RWPE1 (cell line): ENCODE measurements around the gene PMS1.
A peak's percentile ranks its signal among the peaks of the same experiment; 100 is the strongest.
"Not testable (repeated sequence)": the region's sequence is repeated elsewhere in the genome, so short reads cannot be mapped to it uniquely, and the experiment has no call there.

Experiments used
- CTCF ChIA-PET: fragments of 350-600 bp; sonication (Branson Sonifier 250); formaldehyde crosslinking; extraction: SDS; loops from one replicate; lab custom pipeline; 2021; lab: Yijun Ruan, JAX
- POLR2A ChIA-PET: fragments of 400-600 bp; formaldehyde crosslinking; extraction: SDS; loops from one replicate; lab custom pipeline; 2020; ENCODE audit warnings: antibody characterized with exemption; ENCODE audit not compliant: low non-redundant PET; lab: Yijun Ruan, JAX
- DNase-seq: peaks from one replicate; pipeline ENCODE4 v3.0.0; 2012; ENCODE audit warnings: low spot score
- H3K27ac ChIP-seq: fragments of 450-650 bp; 2 replicates; pipeline ENCODE4 v1.5.1; 2017
- TF ChIP-seq, protein P1 (sequence below): fragments of 450-650 bp; conservative IDR thresholded peaks from 2 replicates; pipeline ENCODE4 v1.5.1; 2017; ENCODE audit warnings: low read depth, mild to moderate bottlenecking

The PMS1 gene

DNA sequence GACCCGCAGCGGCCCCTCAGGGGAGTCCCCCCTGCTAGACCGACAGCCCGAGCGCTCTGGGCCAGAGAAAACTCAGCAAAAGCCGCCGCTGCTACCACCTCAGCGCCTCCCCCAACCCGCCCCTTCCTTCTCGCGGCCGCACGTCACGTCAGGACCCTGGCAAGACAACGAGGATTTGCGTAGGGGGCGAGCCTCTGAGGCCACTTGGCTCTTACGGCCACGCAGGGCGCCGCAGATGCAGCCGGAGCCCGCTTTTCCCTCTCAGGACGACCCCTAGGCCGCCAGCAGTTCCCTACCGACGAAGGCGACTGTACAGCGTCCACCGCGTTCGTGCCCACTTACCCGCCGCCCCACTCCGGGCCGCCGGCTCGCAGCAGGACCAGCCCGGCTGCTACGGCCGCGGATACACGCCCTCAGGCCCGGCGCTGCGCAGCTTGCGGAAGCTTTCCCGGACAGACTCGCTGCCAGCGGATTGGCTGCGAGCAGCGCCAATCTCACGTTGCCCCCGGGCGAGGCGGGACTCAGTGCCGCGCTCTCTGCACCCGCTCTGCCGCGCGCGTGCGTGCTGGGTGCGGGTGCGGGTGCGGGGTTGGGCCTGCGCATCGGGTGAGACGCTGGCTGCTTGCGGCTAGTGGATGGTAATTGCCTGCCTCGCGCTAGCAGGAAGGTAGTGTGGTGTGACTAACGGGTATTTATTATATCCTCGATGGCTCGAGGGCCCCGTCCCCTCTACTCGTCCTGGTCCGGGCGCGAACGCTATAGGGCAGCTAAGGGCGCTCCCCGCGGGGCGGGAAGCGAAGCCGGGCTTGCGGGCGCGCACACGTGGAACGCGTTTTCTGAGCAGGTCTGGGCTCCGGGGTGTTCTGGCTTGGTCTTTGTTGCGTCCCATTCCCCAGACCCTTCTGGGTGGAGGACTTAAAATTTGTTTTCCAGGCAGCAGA, at the start of gene PMS1, which contains the start of gene ORMDL1:
PMS1 (plus strand) TSS at position 524 of the 941 bp plus-strand sequence. CDS start 7,360 bp downstream, outside the sequence.
ORMDL1 (minus strand) TSS at position 413 of the 941 bp plus-strand sequence. CDS start 1,744 bp downstream, outside the sequence.
- TF ChIP-seq, protein P1, sequence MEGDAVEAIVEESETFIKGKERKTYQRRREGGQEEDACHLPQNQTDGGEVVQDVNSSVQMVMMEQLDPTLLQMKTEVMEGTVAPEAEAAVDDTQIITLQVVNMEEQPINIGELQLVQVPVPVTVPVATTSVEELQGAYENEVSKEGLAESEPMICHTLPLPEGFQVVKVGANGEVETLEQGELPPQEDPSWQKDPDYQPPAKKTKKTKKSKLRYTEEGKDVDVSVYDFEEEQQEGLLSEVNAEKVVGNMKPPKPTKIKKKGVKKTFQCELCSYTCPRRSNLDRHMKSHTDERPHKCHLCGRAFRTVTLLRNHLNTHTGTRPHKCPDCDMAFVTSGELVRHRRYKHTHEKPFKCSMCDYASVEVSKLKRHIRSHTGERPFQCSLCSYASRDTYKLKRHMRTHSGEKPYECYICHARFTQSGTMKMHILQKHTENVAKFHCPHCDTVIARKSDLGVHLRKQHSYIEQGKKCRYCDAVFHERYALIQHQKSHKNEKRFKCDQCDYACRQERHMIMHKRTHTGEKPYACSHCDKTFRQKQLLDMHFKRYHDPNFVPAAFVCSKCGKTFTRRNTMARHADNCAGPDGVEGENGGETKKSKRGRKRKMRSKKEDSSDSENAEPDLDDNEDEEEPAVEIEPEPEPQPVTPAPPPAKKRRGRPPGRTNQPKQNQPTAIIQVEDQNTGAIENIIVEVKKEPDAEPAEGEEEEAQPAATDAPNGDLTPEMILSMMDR = no peak
- peak; percentile 95 for DNase-seq
- CTCF ChIA-PET = interaction anchor here (0.6 to 1.0 kb wide), 4 partner anchors 12 to 52 kb away, joined by 3 to 4 read pairs (median 4); partner anchors contain the start of gene OSGEPL1
- peak within 1 kb of the TSS; percentile 92 for H3K27ac ChIP-seq
- POLR2A ChIA-PET = interaction anchor here (1.0 kb wide), 1 partner anchor 22 kb away, joined by 3 read pairs; the partner anchor contains the start of gene OSGEPL1

DNA sequence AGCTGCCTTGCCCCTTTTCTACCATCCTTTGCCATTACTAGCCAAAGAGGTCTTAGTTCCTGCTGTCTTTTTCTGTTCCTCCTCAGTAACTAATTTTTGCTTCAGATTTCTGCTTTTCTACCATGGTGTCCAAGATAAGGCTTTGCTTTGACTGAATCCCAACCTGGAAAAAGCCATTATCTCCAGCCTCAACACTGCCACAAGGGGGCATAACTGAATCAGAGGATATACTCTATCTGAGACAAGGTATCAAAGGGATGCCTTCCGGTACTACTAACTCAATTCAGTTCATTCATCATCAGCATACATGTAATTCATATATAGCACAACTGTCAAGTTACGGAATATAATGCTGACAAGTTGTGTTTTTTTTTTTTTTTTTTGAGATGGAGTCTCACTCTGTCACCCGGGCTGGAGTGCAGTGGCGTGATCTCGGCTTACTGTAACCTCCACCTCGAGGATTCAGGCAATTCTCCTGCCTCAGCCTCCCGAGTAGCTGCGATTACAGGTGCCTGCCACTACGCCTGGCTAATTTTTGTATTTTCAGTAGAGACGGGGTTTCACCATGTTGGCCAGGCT, 33.1 kb upstream of the PMS1 start:
- TF ChIP-seq, protein P1 = peak; percentile 57
- H3K27ac ChIP-seq = no peak overlapping the region
- CTCF ChIA-PET = no interaction called here
- peak; percentile 40 for DNase-seq
- POLR2A ChIA-PET = no interaction called here

DNA sequence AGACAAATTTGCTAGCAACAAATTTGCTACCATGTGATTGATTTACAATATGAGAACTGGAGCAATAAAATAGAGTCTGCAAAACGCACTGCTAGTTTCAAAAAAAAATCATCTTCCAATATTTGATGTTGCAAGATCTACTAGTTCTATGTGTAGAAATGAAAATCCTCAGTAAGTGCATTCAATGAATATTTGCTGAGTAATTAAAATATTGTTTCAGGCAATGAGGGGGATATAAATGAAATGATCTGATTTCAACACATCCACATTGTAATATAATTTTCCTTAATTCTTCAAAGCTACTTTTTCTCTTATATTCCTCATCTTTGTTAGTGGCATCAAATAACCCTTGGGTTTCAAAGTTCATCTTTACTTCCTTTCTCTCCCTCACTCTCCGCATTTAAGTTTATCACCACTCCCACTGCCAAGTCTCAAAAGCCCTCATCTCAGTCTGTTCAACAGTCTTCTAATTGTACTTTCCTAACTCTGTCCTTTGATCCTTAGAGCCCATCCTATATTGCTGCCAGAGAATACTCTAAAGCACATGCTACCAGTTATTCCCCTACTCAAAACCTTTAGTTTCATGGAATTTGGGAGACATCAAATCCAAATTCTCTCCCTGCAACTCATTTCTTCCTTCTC, 27.8 kb upstream of the PMS1 start:
- TF ChIP-seq, protein P1 = no peak
- ChIA-PET POLR2A (no interaction called here), CTCF (no interaction called here)

DNA sequence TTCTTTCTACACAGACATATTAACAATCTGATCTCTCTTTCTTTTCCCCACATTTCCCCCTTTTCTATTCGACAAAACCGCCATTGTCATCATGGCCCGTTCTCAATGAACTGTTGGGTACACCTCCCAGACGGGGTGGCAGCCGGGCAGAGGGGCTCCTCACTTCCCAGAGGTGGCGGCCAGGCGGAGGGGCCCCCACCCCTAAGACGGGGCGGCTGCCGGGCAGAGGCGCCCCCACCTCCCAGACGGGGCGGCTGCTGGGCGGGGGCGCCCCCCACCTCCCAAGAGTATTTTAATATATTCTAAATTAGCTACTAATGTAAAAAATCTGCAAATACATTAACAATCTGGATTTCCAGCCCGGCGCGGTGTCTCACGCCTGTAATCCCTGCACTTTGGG, 24.1 kb upstream of the PMS1 start:
- CTCF ChIA-PET, DNase-seq, H3K27ac ChIP-seq, POLR2A ChIA-PET: not testable (repeated sequence)

More for the DNA sequence above, 27.8 kb upstream of the PMS1 start:
- no peak for DNase-seq
- H3K27ac ChIP-seq = no peak overlapping the region

DNA sequence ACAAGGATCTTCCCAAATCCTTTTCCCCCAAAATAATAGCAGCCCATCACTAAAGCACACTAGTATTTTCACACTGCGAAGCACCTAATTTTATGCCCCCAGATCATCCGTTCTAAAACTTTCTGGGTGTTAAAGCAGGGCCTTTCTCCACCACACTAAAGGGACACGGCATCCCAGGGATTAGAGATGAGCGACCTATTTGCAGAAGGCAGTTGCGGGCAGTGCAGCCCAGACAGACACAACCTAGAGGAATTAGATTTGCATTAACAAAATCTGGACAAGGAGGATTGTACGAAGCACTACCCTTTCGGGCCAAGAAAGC, 22.1 kb upstream of the PMS1 start:
- ChIA-PET CTCF (interaction anchor here (0.6 to 1.1 kb wide), 6 partner anchors 9 to 101 kb away, joined by 3 to 9 read pairs (median 4); no protein-coding TSS in a partner anchor), POLR2A (interaction anchor here (0.7 kb wide), 1 partner anchor 22 kb away, joined by 3 read pairs; the partner anchor contains the start of genes ORMDL1 and PMS1)
- TF ChIP-seq, protein P1 = no peak

DNA sequence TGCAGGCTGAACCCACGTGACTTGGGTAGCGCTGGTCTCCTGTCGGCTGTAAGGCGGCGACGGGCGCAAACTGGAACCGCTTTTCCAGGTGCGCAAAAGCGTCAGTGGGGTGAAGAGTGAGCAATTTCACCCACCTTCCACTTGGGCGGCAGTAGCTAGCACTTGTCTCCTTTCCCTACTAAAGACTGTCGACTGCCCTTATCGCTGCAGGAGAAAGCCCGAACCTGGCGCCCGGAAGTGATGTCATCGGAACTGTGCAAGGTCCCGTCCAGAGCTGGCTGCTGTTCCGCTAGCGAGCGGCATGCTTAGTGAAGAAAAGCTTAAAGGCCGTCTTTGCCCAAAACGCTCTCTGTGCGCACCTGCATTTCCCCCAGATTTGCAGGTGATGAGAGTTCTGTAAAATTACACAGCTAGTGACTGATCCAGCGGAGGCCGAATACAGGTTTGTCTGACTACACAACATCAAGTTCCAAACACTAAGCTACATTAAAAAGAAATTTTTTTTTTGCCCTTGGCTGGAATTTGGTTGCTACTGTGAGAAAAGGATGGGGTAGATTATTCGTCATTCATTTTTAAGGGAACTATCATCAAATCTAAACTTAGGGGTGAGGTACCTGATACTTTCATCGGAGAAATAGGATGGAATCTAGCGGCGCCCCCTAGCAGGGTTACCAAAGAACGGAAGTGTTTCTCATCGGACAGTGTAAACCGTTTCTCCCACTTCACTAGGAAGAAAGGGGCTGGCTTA, 21.5 kb upstream of the PMS1 start, which contains the start of gene OSGEPL1:
OSGEPL1 (minus strand) TSS at position 242 of the 748 bp plus-strand sequence. CDS start 1,152 bp downstream, outside the sequence.
- ChIA-PET CTCF (interaction anchor here (0.6 to 1.1 kb wide), 9 partner anchors 9 to 565 kb away, joined by 3 to 9 read pairs (median 3); no protein-coding TSS in a partner anchor), POLR2A (interaction anchor here (0.6 to 0.7 kb wide), 2 partner anchors 21 to 320 kb away, joined by 3 to 7 read pairs; partner anchors contain the start of genes ORMDL1 and PMS1)
- TF ChIP-seq, protein P1 = peak; percentile 33
- peak within 1 kb of the TSS; percentile 96 for H3K27ac ChIP-seq
- DNase-seq = peak; percentile 73

More for the DNA sequence above, 22.1 kb upstream of the PMS1 start:
- DNase-seq = no peak
- H3K27ac ChIP-seq = peak overlapping the region; percentile 96
